Measurements from ENCODE around the gene PBRM1.

- TF ChIP-seq CTCF (IDR thresholded peaks at IDR 0.05) (no peak), POLR2A (IDR thresholded peaks at IDR 0.05) (no peak)
These were observed 149.7 kb downstream of the PBRM1 start for GRCh38 chr3:52536112-52536368.
